Parathyroid adenoma (tissue), 2 donors: Measurements from ENCODE around the gene ZDHHC14.

Experiments
- H2AFZ ChIP-seq: fragments of 300-600 bp; sonication (generic); one replicate; pipeline ENCODE4 v1.7.0; 2017; ENCODE audit warnings: antibody characterized with exemption, mild to moderate bottlenecking
- H3K27ac ChIP-seq: fragments of 300-600 bp; sonication (generic); one replicate; pipeline ENCODE4 v1.7.0; 2017
- H3K27me3 ChIP-seq: fragments of 300-600 bp; sonication (generic); one replicate; pipeline ENCODE4 v1.7.0; 2017; ENCODE audit warnings: low read length; ENCODE audit not compliant: control insufficient read depth, insufficient read depth
- H3K36me3 ChIP-seq: fragments of 300-600 bp; sonication (generic); one replicate; pipeline ENCODE4 v1.7.0; 2017; ENCODE audit warnings: low read length; ENCODE audit not compliant: control insufficient read depth, insufficient read depth
- H3K4me1 ChIP-seq: fragments of 300-600 bp; sonication (generic); one replicate; pipeline ENCODE4 v1.7.0; 2017; ENCODE audit warnings: control low read depth
- H3K4me2 ChIP-seq: fragments of 300-600 bp; sonication (generic); one replicate; pipeline ENCODE4 v1.7.0; 2017; ENCODE audit warnings: low read length
- H3K4me3 ChIP-seq: fragments of 300-600 bp; sonication (generic); one replicate; pipeline ENCODE4 v1.7.0; 2017; ENCODE audit warnings: low read depth, low read length
- H3K79me2 ChIP-seq: fragments of 300-600 bp; sonication (generic); one replicate; pipeline ENCODE4 v1.7.0; 2017; ENCODE audit warnings: control low read depth
- H3K9ac ChIP-seq: fragments of 300-600 bp; sonication (generic); one replicate; pipeline ENCODE4 v1.7.0; 2017; ENCODE audit warnings: mild to moderate bottlenecking
- H3K9me3 ChIP-seq: fragments of 300-600 bp; sonication (generic); one replicate; pipeline ENCODE4 v1.7.0; 2017; ENCODE audit warnings: low read length; ENCODE audit not compliant: control insufficient read depth
- TF ChIP-seq, protein P1 (sequence below): fragments of 300-600 bp; sonication (generic); IDR thresholded peaks from one replicate; pipeline ENCODE4 v1.7.0; 2017; ENCODE audit warnings: antibody characterized with exemption, mild to moderate bottlenecking
- donor health status: primary hyperparathyroidism.

ZDHHC14 gene

DNA sequence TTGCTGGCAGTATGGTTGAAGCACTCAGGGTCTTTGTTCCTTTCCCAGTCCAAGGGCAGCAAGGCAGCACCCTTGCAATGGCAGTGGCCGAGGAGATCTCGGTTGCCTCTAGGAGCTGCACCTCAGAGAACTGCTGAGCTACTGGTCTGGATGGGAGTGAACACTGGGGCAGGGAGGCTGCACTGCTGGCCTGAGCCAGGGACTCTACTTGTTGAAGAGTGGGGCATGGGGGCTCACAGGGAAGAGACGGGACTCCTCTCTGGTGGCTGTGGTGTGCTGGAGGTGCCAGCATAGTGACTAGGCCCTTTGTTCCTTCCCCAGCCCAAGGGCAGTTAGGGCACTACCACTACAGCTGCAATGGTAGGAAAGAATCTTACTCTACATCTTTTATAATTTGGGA, 203.0 kb downstream of the ZDHHC14 start:
- no peak overlapping the region for H3K4me2 ChIP-seq
- H2AFZ ChIP-seq: no peak overlapping the region
- peaks cover 17% of the 10 kb centered on the region for H3K79me2 ChIP-seq
- TF ChIP-seq, protein P1, sequence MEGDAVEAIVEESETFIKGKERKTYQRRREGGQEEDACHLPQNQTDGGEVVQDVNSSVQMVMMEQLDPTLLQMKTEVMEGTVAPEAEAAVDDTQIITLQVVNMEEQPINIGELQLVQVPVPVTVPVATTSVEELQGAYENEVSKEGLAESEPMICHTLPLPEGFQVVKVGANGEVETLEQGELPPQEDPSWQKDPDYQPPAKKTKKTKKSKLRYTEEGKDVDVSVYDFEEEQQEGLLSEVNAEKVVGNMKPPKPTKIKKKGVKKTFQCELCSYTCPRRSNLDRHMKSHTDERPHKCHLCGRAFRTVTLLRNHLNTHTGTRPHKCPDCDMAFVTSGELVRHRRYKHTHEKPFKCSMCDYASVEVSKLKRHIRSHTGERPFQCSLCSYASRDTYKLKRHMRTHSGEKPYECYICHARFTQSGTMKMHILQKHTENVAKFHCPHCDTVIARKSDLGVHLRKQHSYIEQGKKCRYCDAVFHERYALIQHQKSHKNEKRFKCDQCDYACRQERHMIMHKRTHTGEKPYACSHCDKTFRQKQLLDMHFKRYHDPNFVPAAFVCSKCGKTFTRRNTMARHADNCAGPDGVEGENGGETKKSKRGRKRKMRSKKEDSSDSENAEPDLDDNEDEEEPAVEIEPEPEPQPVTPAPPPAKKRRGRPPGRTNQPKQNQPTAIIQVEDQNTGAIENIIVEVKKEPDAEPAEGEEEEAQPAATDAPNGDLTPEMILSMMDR: no peak
- peaks cover 5% of the 10 kb centered on the region for H3K4me1 ChIP-seq
- H3K27ac ChIP-seq: no peak overlapping the region
- H3K27me3 ChIP-seq: no peaks in the 10 kb centered on the region
- H3K9ac ChIP-seq: no peak overlapping the region
- no peak overlapping the region for H3K4me3 ChIP-seq
- H3K9me3 ChIP-seq: no peaks in the 10 kb centered on the region
- no peaks in the 10 kb centered on the region for H3K36me3 ChIP-seq

DNA sequence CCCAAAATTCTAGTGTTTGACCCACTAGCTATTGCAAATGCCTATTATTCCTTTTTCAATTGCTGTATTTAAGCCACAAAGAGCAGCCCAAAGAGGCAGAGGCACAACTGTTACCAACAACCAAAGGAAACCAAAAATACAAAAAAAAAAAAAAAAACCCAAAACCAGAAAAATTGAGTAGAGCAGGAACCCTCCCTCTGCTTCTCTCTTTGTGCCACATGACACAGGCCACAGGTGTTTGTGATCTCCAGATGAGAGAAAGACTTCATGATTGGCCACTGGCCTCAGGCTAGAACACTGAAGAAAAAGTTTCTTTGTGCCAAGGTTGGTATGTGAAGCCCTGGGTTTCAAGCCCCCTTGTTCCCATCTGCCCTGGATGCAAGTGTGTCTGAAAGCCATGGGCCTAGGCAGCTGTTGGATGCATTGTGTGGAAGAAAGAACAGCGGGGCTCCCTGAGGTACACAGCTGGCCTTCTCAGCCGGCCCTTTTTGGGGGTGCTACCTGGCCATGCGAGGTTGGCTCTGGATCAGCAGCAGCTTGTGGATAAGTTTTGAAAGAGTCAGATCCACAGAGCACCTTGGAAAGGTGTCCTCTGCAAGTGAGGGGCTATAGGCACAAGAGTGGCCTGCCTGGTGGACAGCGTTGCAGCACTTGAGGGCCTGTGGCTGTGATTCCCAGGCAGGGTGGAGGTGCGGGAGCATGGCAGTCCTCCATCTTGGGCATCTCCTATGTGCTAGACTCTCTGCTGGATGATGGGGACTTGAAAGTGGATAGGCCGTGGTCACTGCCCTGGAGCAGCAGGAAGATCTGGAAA, 204.5 kb downstream of the ZDHHC14 start:
- Histone ChIP-seq H3K9me3 (no peaks in the 10 kb centered on the region), H3K4me1 (no peaks in the 10 kb centered on the region), H3K79me2 (peaks cover 17% of the 10 kb centered on the region), H2AFZ (no peak overlapping the region), H3K27ac (no peak overlapping the region), H3K27me3 (no peaks in the 10 kb centered on the region), H3K4me2 (no peak overlapping the region), H3K4me3 (no peak overlapping the region), H3K36me3 (no peaks in the 10 kb centered on the region), H3K9ac (no peak overlapping the region)
- TF ChIP-seq, protein P1: no peak

DNA sequence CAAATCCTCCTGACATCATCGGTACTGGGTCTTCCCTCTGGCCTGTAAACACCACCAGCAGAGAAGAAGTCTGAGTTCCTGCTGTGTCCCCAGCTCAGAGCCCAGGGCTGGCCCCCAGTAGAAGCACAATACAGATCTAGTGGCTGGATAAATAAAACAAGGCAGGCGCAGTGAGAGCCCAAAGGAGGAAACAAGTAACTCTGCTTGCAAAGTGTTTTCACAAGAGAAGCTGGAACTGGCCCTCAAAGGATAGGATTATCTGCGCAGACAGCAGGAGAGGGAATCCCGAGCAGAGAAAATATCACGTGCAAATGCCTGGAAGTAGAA, 205.1 kb downstream of the ZDHHC14 start:
- TF ChIP-seq, protein P1: no peak
- Histone ChIP-seq H3K9me3 (no peaks in the 10 kb centered on the region), H3K27ac (no peak overlapping the region), H3K4me3 (no peak overlapping the region), H3K79me2 (peaks cover 17% of the 10 kb centered on the region), H2AFZ (no peak overlapping the region), H3K4me1 (no peaks in the 10 kb centered on the region), H3K4me2 (no peak overlapping the region), H3K9ac (no peak overlapping the region), H3K27me3 (no peaks in the 10 kb centered on the region), H3K36me3 (no peaks in the 10 kb centered on the region)

DNA sequence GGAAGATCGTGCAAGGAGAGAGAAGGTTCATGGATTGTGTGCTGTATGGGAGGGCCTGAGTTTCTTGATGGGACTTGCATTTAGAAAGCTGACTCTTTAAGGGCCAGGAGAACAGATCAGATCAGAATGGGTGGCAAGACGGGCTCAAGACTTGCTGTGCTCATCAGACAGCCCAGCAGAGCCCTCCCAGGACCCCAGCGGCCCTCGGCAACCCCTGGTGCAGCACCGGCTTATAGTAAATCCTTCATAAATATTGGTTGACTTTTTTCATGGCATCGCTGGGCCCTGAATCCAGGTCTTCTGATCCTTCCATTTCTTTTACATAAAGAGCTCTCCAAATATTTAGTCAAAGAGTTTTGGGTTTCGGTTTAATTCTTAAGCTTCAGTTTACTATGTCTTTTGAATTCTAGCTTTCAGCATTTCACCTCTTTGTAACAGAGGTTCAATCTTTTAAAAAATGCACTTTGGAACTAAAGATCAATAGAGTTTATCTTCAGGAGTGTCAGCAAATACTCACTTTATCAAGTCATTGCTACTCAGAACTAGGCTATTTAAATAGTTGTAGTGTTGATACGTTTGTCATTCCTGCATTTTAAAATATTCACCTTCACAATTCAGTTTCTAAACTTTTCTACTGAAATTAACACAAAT, 205.6 kb downstream of the ZDHHC14 start:
- Histone ChIP-seq H3K9ac (no peak overlapping the region), H3K4me2 (no peak overlapping the region), H3K79me2 (peaks cover 13% of the 10 kb centered on the region), H3K4me3 (no peak overlapping the region), H3K27me3 (no peaks in the 10 kb centered on the region), H3K4me1 (no peaks in the 10 kb centered on the region), H3K36me3 (no peaks in the 10 kb centered on the region), H3K9me3 (no peaks in the 10 kb centered on the region), H2AFZ (no peak overlapping the region), H3K27ac (no peak overlapping the region)
- TF ChIP-seq, protein P1: no peak
